ENCODE results near the gene ELMO2. TPM values are rescaled to one million over a fixed set of nuclear protein-coding genes. Genes with fewer than 3 reads are reported as not detected.

ELMO2 gene
- total and polyA plus RNA-seq, 12 donors = 17.2 to 46.0 (median 27.5) TPM

DNA sequence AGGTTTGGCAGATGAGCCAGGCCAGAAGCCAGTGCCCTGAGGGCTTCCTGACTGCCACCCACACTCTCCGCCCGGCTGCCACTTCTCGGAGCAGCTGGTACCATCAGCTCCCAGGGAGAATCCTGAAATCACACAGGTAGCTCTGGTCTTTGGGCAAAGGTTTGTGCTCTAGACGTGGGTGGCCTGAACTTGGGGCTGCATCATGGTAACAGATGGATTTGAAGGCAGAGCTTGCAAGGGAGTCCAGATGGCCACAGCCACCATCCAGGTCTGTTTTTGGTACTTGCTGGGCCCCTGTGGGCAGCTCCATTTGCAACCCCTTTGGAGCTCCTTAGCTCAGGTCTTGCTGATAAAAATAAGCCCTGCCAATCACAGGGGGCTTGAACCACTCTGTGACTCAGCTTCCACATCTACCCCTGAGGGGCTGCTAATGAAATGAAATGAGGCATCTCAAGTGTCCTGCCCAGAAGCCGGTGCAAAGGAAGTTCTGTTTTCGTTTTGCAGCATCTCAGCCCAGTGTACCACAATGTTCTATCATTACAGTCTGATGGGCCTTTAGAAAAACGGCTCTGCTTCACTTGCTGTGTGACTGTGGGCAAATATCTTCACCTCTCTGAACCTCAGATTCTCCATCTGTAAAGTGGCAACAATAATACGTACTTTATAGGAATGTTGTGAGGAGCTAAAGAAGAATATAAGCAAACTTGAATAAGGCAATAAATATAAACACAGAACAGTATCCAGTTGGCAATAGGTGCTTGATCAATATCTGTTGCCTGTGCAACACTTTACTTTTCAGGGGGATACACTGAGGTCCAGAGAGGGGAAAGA lies 73.0 kb downstream of the ELMO2 start:
- H3K27ac ChIP-seq = no peak overlapping the region
- 60% methylated on average over 8 of the region's 8 CpGs for WGBS, 2 donors
- ATAC-seq (peak in 4 of 8 donors; percentile 28 to 79 (median 54)), DNase-seq (peak in 1 of 2 donors; percentile 31)
- no peaks in the 10 kb centered on the region for H3K36me3 ChIP-seq
- peaks cover 0 to 2% (median 0%) of the 10 kb centered on the region in 9 donors for H3K4me1 ChIP-seq
- intact Hi-C loops (cut with DNase I) = no loop called here
- TF ChIP-seq, protein P1, sequence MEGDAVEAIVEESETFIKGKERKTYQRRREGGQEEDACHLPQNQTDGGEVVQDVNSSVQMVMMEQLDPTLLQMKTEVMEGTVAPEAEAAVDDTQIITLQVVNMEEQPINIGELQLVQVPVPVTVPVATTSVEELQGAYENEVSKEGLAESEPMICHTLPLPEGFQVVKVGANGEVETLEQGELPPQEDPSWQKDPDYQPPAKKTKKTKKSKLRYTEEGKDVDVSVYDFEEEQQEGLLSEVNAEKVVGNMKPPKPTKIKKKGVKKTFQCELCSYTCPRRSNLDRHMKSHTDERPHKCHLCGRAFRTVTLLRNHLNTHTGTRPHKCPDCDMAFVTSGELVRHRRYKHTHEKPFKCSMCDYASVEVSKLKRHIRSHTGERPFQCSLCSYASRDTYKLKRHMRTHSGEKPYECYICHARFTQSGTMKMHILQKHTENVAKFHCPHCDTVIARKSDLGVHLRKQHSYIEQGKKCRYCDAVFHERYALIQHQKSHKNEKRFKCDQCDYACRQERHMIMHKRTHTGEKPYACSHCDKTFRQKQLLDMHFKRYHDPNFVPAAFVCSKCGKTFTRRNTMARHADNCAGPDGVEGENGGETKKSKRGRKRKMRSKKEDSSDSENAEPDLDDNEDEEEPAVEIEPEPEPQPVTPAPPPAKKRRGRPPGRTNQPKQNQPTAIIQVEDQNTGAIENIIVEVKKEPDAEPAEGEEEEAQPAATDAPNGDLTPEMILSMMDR (IDR thresholded peaks at IDR 0.05) = no peak
- no peak overlapping the region for H3K4me3 ChIP-seq
- H3K9me3 ChIP-seq = no peaks in the 10 kb centered on the region
- H3K27me3 ChIP-seq = peaks cover 8 to 98% (median 85%) of the 10 kb centered on the region in 7 donors

- DNase-seq = no peak
- peaks cover 0 to 2% (median 0%) of the 10 kb centered on the region in 9 donors for H3K4me1 ChIP-seq
- no peak overlapping the region for H3K4me3 ChIP-seq
- H3K27ac ChIP-seq = no peak overlapping the region
- TF ChIP-seq, protein P1 (IDR thresholded peaks at IDR 0.05) = no peak
- intact Hi-C loops (cut with DNase I) = no loop called here
- H3K9me3 ChIP-seq = no peaks in the 10 kb centered on the region
- H3K36me3 ChIP-seq = no peaks in the 10 kb centered on the region
- peaks cover 8 to 98% (median 84%) of the 10 kb centered on the region in 7 donors for H3K27me3 ChIP-seq
- ATAC-seq = peak in 1 of 8 donors; percentile 25
- 28 to 32% methylated on average over 12 of the region's 12 CpGs for WGBS, 2 donors
Measured at GRCh38 chr20:46332373-46333160, 73.8 kb downstream of the ELMO2 start.

DNA sequence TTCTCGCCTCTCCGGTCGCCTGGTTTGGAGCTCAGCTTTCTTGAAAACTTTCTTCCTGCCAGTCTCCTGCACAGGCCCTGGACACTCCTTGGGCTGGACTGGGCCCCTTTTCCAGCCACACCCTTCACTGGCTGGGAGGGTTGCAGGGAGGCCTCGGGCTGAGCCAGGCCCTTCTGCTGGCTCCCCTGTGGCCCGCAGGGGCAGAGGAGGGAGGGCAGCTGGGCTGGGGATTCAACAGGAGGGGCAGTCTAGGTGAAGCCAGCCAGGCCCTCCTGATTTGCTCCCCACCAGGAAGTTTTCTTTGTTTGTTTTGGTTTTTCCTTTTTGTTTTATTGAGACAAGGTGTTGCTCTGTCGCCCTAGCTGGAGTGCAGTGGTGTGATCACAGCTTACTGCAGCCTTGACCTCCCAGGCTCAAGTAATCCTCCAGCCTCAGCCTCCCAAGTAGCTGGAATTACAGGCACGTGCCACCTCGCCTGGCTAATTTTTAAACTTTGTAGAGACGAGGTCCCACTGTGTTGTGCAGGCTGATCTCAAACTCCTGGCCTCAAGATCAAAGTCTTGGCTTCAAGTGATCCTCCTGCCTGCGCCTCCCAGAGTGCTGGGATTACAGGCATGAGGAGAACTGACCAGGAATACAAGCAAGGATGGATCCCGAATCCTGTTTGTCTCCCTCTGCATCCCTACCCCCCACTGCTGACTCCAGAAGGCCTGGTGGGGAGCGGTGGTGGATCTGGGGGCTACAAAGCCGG lies 74.6 kb downstream of the ELMO2 start:
- Histone ChIP-seq H3K4me3 (no peak overlapping the region), H3K36me3 (no peaks in the 10 kb centered on the region), H3K4me1 (peaks cover 0 to 2% (median 0%) of the 10 kb centered on the region in 9 donors), H3K9me3 (no peaks in the 10 kb centered on the region), H3K27ac (no peak overlapping the region), H3K27me3 (peaks cover 8 to 98% (median 84%) of the 10 kb centered on the region in 7 donors)
- TF ChIP-seq, protein P1 (IDR thresholded peaks at IDR 0.05) = no peak
- no peak for ATAC-seq
- no peak for DNase-seq
- intact Hi-C loops (cut with DNase I) = no loop called here
- 60 to 66% methylated on average over 13 of the region's 13 CpGs for WGBS, 2 donors
